Activated CD4-positive, alpha-beta T cell treated with anti-CD3 and anti-CD28 coated beads, Interleukin-2, amount 50 U/mL, for 48 hours (primary cell): Measurements from ENCODE around the gene NT5DC2.
A peak's percentile ranks its signal among the peaks of the same experiment; 100 is the strongest.

ENCODE experiments used
- DNase-seq, 2 experiments: peaks; one replicate each; pipeline ENCODE4 v3.0.0-alpha.2; 2020

Gene NT5DC2

GRCh38 chr3:52533623-52534280 is at the start of gene NT5DC2:
Gene NT5DC2 (minus strand): TSS chr3:52533857. CDS start chr3:52533737, 120 bp downstream.
- DNase-seq: peak; percentile 64 to 65

- no peak for DNase-seq
These were observed 40.7 kb upstream of the NT5DC2 start for GRCh38 chr3:52574056-52574965.

GRCh38 chr3:52572221-52572620 is 38.6 kb upstream of the NT5DC2 start:
- DNase-seq: no peak

DNA sequence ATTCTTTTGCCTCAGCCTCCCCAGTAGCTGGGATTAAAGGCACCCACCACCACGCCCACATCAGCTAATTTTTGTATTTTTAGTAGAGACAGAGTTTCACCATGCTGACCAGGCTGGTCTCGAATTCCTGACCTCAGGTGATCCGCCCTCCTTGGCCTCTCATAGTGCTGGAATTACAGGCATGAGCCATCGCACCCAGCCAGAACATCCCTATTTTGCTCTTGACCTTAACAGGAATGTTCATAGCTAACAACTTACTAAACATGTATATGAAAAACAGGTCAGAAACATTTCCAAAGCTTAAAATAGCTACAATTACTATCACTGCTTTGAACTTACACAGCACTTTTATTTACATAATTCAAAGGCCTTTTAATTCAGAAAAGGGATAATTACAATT is 36.4 kb upstream of the NT5DC2 start:
- no peak for DNase-seq

DNA sequence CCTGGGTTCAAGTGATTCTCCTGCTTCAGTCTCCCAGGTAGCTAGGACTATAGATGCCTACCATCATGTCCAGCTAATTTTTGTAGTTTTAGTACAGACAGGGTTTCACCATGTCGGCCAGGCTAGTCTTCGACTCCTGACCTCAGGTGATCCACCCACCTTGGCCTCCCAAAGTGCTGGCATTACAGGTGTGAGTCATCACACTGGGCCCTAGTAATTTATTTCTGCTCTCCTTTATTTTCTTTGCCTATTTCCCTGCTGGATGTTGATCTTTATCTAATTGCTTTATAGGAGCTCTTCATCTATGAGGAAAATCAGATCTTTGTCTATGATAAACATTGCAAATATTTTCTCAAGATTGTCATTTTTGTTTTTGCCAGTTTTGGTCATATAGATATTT is 34.4 kb upstream of the NT5DC2 start:
- DNase-seq: no peak

- DNase-seq: no peak
These were observed 30.3 kb upstream of the NT5DC2 start for GRCh38 chr3:52563984-52564383.

GRCh38 chr3:52561028-52561747 is 27.5 kb upstream of the NT5DC2 start:
- no peak for DNase-seq

- DNase-seq: no peak
These were observed 24.8 kb upstream of the NT5DC2 start for GRCh38 chr3:52558436-52558835.

GRCh38 chr3:52557011-52557960 is 23.6 kb upstream of the NT5DC2 start:
- DNase-seq: no peak

GRCh38 chr3:52555056-52555455 is 21.4 kb upstream of the NT5DC2 start:
- no peak for DNase-seq

GRCh38 chr3:52554026-52554755 is 20.5 kb upstream of the NT5DC2 start:
- DNase-seq: no peak

GRCh38 chr3:52552089-52552488 is 18.4 kb upstream of the NT5DC2 start:
- DNase-seq: no peak

GRCh38 chr3:52551118-52551517 is 17.5 kb upstream of the NT5DC2 start:
- no peak for DNase-seq

- no peak for DNase-seq
These were observed 13.5 kb upstream of the NT5DC2 start for GRCh38 chr3:52547143-52547542.

DNA sequence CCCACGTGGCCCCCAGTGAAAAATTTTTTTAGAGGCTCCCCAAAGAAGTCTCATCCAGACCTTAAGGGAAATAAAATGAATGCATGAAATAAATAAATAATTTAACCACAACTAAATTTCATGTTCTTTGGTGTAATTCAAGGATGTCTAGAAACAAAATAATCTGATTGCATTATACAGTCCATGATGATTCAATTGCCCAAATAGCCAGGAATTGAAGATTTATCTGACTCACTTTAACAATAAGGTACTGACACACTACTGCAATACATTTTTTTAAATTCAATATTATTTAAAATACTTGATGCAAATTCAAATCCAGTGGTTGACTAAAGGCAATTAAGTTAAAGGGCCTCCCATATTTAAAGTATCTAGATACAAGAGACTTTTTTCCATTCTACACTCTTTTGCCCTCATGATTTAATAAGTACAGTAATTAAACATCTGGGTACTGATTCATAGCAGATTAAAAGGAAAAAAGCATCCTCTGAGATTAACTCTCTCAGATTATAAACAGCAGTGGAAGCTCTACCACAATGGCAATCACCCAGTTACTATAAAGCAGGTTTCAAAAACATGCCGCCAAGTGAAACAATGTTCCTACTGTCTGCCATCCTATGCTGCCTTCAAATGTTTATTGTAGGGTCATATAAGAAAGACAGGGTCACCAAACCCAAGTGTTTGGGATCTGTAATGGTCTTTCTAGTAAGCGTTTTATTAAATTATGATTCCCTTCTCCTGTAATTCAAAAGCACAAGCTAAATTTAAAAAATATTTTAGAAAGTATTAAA is 12.6 kb upstream of the NT5DC2 start:
- no peak for DNase-seq

DNA sequence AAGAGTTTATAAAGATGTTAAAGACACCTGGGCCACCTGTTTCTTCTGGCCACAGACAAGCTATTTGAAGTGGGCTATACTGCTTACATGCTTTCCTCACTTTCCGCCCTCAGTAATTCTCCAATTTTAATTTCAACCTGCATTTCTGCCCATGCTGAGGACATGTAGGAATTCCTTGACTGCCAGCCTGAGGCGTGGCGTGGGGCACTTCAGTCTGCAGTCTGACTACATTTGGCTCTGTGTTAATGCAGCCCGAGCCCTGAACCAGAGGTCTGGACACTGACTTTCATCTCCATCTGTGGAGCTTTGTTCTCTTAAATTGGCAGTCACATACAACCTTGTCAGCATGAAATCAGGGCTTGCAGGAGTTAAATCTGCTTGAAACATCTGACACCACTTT is 11.3 kb upstream of the NT5DC2 start:
- DNase-seq: no peak

- no peak for DNase-seq
These were observed 7.4 kb upstream of the NT5DC2 start for GRCh38 chr3:52541050-52541449.

DNA sequence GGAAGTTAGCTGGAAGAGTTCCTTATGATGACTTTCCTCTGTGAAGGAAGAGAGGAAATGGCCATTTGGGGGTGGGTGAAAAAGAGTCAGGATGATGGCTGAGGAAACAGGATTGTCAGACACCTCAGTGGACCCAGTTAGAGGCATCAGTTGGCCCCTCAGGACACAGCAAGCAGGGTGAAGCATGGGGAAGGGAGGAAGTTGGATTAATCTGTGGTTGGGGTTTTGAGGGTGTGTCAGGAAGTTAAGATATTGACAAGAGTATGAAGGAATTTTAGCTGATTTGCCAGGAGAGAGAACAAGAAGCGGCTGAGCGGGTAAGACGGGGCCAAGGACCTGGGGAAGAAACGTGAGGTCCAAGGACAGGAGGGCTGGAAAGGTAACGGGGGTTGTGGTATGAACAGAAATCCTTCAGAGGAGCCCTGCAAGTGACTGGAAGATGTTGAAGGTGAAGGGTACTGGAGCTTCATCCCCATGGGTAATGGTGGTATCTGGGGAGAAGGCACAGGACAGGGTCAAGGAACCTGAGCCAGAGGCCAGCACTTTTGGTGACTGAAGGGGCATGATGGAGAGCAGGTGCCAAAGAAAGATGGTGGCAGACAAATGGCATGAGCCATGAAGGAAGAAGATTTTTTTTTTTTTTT is 5.5 kb upstream of the NT5DC2 start:
- no peak for DNase-seq

GRCh38 chr3:52537726-52538421 is 4.2 kb upstream of the NT5DC2 start:
- DNase-seq: no peak

DNA sequence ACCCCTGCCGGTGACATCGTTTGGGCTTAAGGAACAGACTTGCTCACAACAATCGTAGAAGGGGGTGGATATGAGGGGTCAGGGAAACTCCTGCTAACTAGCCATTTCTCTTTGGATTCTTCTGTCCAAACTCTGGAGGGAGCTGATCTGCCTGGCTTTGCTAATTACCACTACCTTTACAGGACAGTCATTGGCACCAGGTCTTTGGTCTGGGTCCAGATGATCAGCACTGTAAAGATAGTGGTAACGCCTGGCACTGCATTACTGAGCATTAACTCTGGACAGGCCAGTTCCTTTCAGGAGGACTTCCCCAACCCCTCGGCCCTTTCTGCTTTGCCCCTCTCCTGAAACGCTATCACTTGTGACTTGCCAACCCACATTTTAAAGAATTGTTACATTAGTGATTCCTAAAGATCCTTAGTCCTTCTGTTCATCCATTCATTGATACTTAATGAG is 3.5 kb upstream of the NT5DC2 start:
- DNase-seq: no peak
